Suppressor macrophage treated with lipopolysaccharide for 1 hour (primary cell): ENCODE results near the gene FOXP1.
A peak's percentile ranks its signal among the peaks of the same experiment; 100 is the strongest.

ENCODE experiments used
- DNase-seq, 3 donors: peaks; one replicate each; pipeline ENCODE4 v3.0.0-alpha.2; 2020 to 2022

The FOXP1 gene

GRCh38 chr3:71064956-71065763 is 518.4 kb downstream of the FOXP1 start:
- DNase-seq: peak; percentile 51 to 83 (median 62)

GRCh38 chr3:71064291-71064955 is 519.1 kb downstream of the FOXP1 start:
- DNase-seq: peak in 2 of 3 donors; percentile 53 to 65

GRCh38 chr3:71063773-71064290 is 519.7 kb downstream of the FOXP1 start:
- DNase-seq: peak; percentile 88 to 94 (median 89)

GRCh38 chr3:71062952-71063772 is 520.4 kb downstream of the FOXP1 start:
- peak; percentile 25 to 94 (median 86) for DNase-seq

- peak; percentile 27 to 46 (median 44) for DNase-seq
Measured at GRCh38 chr3:71062037-71062932, 521.2 kb downstream of the FOXP1 start.

- DNase-seq: no peak
Measured at GRCh38 chr3:71061581-71061980, 521.9 kb downstream of the FOXP1 start.

- DNase-seq: no peak
Measured at GRCh38 chr3:71061037-71061436, 522.5 kb downstream of the FOXP1 start.

GRCh38 chr3:71060536-71060935 is 523.0 kb downstream of the FOXP1 start:
- DNase-seq: no peak

GRCh38 chr3:71057526-71057894 is 526.0 kb downstream of the FOXP1 start:
- no peak for DNase-seq

- peak in 2 of 3 donors; percentile 29 to 34 for DNase-seq
Measured at GRCh38 chr3:71056327-71056726, 527.2 kb downstream of the FOXP1 start.

GRCh38 chr3:71055257-71056001 is 528.1 kb downstream of the FOXP1 start:
- no peak for DNase-seq

GRCh38 chr3:71054312-71054711 is 529.2 kb downstream of the FOXP1 start:
- no peak for DNase-seq

GRCh38 chr3:71053495-71053894 is 530.0 kb downstream of the FOXP1 start:
- no peak for DNase-seq

GRCh38 chr3:71052716-71053115 is 530.8 kb downstream of the FOXP1 start:
- DNase-seq: no peak

- DNase-seq: no peak
Measured at GRCh38 chr3:71051893-71052687, 531.4 kb downstream of the FOXP1 start.

GRCh38 chr3:71051259-71051595 is 532.3 kb downstream of the FOXP1 start:
- no peak for DNase-seq

GRCh38 chr3:71050538-71051258 is 532.8 kb downstream of the FOXP1 start:
- DNase-seq: no peak

GRCh38 chr3:71050166-71050537 is 533.4 kb downstream of the FOXP1 start:
- no peak for DNase-seq

GRCh38 chr3:71048948-71049347 is 534.6 kb downstream of the FOXP1 start:
- DNase-seq: no peak
